GM19452 (cell line): ENCODE data around the gene HOXB2.

Experiments
- ATAC-seq: cut with Tn5 transposase; IDR thresholded peaks from one replicate; pipeline ENCODE4 v1.9.1; 2021; ENCODE audit not compliant: unreplicated experiment

Gene HOXB2

GRCh38 chr17:48579471-48579759 lies 34.5 kb upstream of the HOXB2 start:
- ATAC-seq, result no peak

GRCh38 chr17:48578616-48579470 lies 33.9 kb upstream of the HOXB2 start:
- ATAC-seq, result no peak

- ATAC-seq, result no peak
Measured at GRCh38 chr17:48577946-48578615, 33.2 kb upstream of the HOXB2 start, which contains the start of gene HOXB4. Gene HOXB4, minus strand, starts transcription at chr17:48578350. Its CDS starts 31 bp downstream, at chr17:48578319.

GRCh38 chr17:48577330-48577945 lies 32.5 kb upstream of the HOXB2 start:
- no peak for ATAC-seq

GRCh38 chr17:48576479-48577309 lies 31.8 kb upstream of the HOXB2 start:
- no peak for ATAC-seq

GRCh38 chr17:48575673-48576478 lies 31.0 kb upstream of the HOXB2 start:
- no peak for ATAC-seq

GRCh38 chr17:48575066-48575582 lies 30.2 kb upstream of the HOXB2 start:
- no peak for ATAC-seq

- ATAC-seq, result no peak
Measured at GRCh38 chr17:48574505-48575065, 29.7 kb upstream of the HOXB2 start.

GRCh38 chr17:48571826-48572417 lies 27.0 kb upstream of the HOXB2 start:
- no peak for ATAC-seq

GRCh38 chr17:48571024-48571818 lies 26.3 kb upstream of the HOXB2 start:
- no peak for ATAC-seq

- ATAC-seq, result no peak
Measured at GRCh38 chr17:48570325-48571023, 25.6 kb upstream of the HOXB2 start.

GRCh38 chr17:48569674-48570324 lies 24.9 kb upstream of the HOXB2 start:
- no peak for ATAC-seq

GRCh38 chr17:48569240-48569582 lies 24.3 kb upstream of the HOXB2 start:
- no peak for ATAC-seq

- ATAC-seq, result no peak
Measured at GRCh38 chr17:48568499-48569239, 23.8 kb upstream of the HOXB2 start.

- ATAC-seq, result no peak
Measured at GRCh38 chr17:48567646-48568354, 22.9 kb upstream of the HOXB2 start.

GRCh38 chr17:48567209-48567608 lies 22.3 kb upstream of the HOXB2 start:
- no peak for ATAC-seq
